Neural cell (in vitro differentiated cells): ENCODE measurements around the gene ITPR2.

Experiments used
- RAD21 ChIP-seq: fragments of 450-650 bp; conservative IDR thresholded peaks from 2 replicates; pipeline ENCODE4 v1.6.1; 2014; ENCODE audit warnings: antibody characterized with exemption, mild to moderate bottlenecking, moderate library complexity
- REST ChIP-seq: IDR thresholded peaks from 2 replicates; pipeline ENCODE4 v1.6.1; 2012; ENCODE audit warnings: borderline replicate concordance

- TF ChIP-seq RAD21 = no peak
- TF ChIP-seq REST = no peak
These were observed 325.4 kb downstream of the ITPR2 start for GRCh38 chr12:26507613-26508012.
